ENCODE data around the gene TBL3.

Gene TBL3

DNA sequence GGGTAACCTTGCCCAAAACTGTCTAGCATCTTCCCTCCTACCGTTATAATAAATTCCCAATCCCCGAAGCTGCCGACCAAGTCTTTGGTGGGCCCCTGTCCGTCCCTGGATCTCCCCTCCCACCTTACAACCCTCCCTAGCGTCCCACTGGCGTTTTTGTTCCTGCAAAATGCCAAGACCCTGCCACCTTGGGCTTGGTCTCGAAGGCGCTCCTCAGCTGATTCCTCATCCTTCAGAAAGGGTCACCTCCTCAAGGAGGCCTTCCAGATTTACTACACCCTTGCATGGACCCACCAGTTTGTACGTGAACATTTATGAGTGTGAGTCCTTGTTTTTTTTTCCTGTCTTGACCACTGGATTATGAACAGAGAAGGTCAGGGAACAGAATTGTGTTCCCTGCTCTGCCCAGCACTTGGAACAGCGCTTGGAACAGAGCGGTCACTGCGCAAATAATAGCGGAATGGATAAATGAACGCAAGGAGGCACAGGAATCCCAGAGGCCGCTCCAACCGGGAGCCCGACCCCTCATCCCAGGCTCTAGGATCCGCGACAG lies 11.2 kb downstream of the TBL3 start:
- DNase-seq (ENCODE audit: low read depth) = no peak

DNA sequence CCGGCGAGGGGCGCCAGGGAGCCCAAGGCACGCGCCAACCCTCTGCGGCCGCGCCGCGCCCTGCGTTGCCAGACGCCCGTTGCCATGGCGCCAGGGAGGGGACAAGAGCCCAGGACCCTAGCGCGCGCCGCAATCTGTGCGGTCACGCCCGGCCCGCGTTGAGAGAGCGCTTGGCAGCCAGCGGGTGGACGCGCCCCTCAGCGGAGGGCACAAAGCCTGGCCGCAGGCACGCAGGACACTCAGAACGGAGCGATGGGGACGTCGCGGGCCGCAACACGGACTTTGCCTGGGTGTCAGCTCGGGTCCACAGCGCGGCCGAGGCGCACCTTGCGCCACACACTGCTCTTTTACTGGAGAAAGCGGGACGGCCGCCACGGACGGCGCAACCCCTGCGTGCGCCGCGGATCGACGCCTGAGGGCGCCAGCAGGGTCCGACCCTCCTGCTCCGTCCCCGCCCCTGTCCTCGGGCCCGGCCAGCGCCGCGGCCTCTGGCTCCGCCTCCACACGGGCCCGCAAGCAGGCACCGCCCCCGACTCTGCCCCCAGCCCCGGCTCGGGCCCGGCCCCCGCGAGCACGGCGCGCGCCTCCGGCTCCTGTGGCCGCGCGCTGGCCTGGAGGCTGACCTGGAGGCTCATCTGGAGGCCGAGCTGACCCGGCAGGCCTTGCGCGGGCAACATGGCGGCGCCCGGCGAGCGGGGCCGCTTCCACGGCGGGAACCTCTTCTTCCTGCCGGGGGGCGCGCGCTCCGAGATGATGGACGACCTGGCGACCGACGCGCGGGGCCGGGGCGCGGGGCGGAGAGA lies 11.9 kb downstream of the TBL3 start, which contains the start of gene GFER:
GFER (plus strand) TSS at position 650 of the 803 bp plus-strand sequence; CDS start at position 676, 26 bp downstream.
- DNase-seq (ENCODE audit: low read depth) = no peak

DNA sequence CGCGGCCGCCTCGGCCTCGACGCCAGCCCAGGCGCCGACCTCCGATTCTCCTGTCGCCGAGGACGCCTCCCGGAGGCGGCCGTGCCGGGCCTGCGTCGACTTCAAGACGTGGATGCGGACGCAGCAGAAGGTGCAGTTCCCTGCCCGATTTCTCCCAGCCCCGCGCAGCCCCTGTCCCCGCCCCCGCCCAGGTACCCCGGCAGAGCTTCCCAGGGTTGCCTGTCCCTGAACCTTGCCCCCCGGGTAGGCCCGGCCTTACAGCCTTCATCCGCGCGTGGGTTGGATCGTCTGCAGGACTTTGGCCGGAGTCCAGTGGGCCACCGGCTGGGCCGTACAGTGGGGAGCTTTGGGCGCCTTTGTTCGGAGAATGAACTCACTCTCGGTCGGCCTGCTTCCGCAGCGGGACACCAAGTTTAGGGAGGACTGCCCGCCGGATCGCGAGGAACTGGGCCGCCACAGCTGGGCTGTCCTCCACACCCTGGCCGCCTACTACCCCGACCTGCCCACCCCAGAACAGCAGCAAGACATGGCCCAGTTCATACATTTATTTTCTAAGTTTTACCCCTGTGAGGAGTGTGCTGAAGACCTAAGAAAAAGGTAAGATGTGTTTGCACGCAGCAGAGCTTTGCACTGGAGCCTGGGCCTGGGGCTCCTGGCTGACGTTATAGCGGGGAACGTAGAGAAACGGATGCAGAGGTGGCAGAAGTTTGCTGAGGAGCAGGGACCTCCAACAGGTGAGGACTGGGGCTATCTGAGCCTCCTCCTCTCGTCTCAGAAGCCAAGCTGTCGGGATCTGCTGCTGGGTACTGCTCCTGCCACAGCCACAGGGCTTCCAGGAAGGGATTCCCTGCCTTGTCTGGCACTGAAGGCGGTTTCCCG lies 12.7 kb downstream of the TBL3 start:
- no peak for DNase-seq (ENCODE audit: low read depth)

DNA sequence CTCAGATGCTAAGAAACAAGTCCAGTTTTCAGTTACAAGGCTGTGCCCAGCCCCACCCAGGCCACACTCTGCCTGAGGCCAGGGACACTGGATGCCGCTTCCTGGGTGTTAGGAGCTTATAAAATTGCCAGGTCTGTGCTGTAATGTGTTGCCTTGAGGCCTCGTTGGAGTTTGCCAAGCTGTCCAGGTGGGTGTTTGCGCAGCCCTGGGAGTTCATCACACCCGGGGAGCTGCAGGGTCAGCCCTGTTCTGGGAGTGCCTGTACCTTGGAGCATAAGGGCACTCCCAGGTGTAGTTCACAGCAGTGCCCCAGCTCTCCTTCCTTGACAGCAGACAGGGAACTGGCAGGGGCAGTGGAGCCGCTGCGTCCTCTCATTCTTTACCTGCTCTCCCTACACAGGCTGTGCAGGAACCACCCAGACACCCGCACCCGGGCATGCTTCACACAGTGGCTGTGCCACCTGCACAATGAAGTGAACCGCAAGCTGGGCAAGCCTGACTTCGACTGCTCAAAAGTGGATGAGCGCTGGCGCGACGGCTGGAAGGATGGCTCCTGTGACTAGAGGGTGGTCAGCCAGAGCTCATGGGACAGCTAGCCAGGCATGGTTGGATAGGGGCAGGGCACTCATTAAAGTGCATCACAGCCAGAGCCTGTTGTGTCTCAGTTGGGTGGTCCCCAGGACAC lies 13.8 kb downstream of the TBL3 start:
- DNase-seq (ENCODE audit: low read depth) = no peak

DNA sequence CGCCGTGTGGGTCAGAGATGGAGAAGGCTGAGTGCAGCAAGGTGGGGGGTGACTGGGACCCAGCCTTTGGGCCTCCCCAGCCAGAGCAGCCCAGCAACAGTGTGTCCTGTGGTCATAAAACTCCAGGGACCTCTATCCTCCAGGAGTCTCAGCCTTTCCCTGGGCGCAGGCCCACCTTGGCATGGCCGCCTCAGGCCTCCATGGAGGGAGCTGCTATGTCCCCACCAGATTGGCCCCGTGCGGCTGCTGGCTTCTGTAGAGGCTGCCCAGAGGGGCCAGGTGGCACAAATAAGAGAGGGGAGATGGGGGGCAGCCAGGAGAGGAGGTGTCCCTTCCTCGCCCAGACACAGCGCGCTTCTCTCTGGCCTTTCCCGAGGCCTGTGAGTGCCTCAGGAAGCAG lies 15.3 kb downstream of the TBL3 start:
- no peak for DNase-seq (ENCODE audit: low read depth)

DNA sequence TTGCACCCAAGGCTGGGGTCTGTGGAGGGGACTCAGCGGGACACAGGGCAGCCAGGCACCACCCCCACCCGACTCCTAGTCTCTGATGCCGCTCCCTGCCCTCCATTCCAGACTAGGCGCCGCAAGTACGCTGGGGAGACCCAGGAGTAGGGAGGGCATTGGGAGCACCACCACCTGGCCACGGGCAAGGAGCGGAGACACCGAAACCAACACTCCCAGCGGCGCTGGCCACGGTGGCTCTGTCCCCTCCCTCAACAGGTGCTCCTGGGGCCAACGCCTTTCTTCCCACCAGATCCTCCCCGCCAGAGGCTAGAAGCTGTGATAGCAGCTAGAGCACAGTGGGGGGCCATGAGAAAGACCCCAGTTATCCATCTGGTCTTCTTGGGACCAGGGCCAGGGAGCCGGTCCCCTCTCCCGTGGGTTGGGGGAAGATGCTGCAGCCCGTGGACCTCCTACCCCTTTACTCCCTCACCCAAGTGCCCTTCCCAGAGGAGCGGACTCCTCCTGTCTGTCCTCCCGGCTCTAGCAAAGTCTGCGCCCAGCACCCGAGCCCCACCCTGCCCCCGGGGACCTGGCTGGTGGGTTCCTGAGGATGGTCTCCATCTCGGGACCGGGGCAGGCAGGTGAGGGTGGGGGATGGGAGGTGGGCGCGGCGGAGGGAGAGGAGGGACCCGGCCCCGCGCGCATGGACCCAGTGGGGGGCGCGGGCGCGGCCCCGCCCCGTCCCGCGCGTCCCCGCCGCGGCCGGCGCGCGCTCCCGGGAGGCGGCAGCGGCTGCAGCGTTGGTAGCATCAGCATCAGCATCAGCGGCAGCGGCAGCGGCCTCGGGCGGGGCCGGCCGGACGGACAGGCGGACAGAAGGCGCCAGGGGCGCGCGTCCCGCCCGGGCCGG lies 17.6 kb downstream of the TBL3 start, which contains the start of gene SYNGR3:
SYNGR3 (plus strand) TSS at position 762 of the 892 bp plus-strand sequence. CDS start 133 bp downstream, outside the sequence.
- no peak for DNase-seq (ENCODE audit: low read depth)

DNA sequence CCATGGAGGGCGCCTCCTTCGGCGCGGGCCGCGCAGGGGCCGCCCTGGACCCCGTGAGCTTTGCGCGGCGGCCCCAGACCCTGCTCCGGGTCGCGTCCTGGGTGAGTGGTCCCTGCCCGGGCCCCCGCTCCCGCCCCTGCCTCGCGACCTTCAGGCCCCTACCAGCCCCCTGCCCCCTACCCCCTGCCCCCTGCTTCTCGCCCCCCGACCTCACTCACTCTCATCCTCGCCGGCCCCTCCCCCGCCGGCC lies 18.2 kb downstream of the TBL3 start:
- DNase-seq (ENCODE audit: low read depth) = no peak

DNA sequence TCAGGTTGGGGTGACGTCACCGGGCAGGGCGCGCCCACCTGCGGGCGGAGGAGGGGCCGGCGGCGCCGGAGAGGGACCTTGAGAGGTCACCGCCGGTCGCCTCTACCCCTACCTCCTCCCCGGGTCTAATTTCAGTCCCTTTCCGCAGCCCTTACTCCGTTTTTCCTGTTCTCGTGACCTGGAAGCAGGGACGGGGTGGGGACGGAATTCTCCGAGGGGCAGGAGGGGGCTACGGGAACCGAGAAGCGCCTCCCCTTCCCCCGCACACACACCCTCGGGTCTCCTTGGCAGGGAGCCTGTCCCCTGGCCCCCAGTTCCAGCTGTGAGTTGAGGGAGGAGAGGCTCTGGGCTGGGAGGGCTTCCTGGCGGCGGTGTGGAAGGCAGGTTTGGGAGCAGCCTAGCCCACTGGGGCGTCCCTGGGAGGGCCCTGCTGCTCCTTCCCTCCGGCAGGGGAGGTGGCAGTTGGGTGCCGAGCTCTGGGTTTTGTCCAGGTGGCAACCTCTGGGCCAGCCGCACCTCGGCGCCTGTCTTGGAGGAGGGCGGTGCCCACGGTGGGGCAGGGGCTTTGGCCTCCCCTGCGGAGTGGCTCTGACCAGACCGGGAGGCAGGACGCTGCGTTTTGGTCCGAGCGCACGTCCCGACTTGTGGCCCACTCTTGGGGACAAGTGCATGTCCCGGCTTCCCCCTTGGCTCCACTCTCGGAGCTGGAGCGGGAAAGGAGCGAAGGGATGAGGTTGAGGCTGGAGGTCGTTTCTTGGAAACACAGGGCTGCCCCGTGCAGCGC lies 18.7 kb downstream of the TBL3 start:
- DNase-seq (ENCODE audit: low read depth) = no peak

DNA sequence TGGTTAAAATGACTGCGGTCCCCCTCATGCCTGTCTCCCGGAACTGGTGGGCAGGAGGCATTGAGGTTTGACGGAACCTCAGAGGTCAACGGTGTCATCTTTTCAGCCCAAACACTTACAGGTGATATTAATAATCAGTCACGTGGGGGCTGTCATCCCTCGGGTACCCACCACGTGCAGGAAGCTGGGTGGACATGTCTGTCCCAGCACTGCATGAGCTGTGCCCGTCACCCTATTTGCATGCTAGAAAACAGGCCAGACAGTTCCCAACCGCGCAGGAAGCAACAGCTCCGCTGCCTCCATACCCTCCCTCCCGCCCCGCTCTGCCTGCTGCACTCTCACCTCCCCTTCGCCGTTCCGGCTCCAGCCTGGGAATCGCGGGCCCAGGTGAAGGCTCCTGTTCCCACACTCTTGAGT lies 19.3 kb downstream of the TBL3 start:
- DNase-seq (ENCODE audit: low read depth) = no peak

DNA sequence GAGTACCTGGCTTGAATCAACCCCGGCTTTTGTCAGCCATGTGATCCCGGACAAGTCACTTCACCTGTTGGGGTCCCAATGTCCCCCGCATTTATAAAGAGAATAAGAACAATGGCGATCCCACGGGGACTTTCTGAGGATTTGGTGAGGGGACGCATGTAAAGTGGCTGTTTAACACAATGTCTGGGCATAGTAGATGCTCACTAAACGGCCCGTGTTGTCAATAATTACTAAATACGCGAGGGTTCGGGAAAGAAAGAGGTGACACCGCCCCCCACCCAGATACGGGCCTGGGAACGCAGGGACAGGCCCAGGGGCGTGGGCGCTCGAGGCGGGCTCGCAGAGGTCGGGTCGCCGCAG lies 19.7 kb downstream of the TBL3 start:
- no peak for DNase-seq (ENCODE audit: low read depth)

DNA sequence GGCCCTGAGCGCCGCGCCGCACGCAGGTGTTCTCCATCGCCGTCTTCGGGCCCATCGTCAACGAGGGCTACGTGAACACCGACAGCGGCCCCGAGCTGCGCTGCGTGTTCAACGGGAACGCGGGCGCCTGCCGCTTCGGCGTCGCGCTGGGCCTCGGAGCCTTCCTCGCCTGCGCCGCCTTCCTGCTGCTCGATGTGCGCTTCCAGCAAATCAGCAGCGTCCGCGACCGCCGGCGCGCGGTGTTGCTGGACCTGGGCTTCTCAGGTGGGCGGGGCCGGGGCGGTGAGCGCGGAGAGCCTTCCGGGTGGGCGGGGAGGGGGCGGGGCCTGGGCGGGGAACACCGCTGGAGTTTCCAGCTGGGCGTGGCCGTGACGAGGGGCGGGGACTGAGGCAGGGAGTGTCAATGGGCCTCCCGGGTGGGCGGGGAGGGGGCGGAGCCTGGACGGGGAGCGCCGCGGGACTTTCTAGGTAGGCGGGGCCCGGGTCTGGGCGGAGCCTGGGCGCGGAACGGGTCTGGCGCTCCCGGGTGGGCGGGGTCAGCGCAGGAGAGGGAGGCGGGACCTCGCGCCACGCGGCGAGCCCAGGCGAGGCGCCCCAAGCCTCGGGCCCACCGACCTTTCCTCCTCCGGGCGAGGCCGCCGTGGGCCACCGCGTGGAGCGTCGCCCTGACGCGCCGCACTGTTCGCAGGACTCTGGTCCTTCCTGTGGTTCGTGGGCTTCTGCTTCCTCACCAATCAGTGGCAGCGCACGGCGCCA lies 20.3 kb downstream of the TBL3 start:
- DNase-seq (ENCODE audit: low read depth) = no peak

DNA sequence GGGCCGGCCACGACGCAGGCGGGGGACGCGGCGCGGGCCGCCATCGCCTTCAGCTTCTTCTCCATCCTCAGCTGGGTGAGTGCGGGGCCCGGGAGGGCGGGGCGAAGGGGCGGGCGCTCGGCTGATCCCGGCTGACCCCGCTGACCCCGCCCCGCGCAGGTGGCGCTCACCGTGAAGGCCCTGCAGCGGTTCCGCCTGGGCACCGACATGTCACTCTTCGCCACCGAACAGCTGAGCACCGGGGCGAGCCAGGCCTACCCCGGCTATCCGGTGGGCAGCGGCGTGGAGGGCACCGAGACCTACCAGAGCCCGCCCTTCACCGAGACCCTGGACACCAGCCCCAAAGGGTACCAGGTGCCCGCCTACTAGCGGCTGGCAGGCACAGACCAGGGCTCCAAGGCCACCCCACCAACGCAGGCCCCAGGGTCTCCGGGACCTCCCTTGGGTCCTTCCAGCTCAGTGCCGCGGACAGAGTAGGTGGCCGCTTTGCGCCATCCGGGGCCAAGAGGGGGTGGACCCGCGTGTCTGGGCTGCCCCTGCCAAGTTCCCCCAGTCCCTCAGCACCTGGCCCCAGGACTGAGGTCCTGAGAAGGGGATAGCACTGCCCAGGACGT lies 21.0 kb downstream of the TBL3 start:
- DNase-seq (ENCODE audit: low read depth) = no peak

DNA sequence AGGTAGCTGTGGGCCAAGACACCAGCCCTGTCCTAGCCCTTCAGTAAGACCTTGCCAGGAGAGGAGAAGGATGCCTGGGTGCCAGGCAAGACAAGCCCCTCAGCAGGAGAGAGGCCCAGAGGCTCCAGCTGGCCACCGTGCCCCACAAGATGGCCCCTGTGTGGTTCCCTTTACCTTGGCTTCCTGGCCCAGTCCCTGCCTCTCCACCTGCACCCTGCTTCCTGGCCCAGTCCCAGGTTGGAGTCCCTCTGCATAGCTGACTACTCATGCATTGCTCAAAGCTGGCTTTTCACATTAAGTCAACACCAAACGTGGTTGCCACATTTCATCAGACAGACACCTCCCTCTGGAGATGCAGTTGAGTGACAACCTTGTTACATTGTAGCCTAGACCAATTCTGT lies 21.9 kb downstream of the TBL3 start:
- no peak for DNase-seq (ENCODE audit: low read depth)

DNA sequence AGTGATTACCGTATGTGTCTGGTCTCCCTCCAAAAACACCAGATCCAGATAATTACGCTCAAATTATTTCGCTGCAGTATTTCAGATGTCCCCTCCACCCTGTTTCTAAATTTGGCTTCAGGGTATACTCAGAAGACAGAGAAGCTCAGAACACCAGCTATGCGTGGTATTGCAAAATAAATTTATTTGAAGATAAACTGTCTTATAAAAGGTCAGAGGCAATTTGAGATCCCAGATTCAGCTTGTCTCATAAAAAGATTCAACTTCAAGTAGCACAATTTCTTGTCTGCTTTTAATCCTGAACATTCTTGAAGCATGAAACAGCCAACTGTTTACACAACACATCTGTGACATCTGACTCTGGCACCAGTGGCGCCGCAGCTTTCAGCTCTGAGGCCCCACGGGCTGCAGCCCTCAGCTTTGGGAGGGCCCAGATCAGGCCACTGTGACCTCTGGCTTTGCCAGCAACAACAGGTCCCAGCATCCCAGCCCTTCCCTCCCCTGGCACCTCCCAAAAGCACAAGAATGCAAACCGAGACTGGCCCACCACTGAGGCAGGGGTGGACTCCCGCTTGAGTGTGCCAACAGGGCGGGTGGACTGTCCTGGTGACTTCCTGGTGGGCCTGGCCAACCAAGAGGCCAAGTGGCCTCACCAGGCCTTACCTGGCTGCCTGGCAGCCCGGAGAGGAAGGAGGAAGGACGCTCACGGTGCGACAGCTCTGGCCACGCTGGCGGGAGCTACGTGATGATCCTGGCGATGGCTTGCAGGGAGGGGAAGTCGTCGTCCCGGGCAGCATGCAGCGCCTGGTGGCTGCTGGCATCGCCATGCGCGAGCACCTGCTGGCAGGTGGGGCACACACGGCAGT lies 25.9 kb downstream of the TBL3 start:
- no peak for DNase-seq (ENCODE audit: low read depth)

DNA sequence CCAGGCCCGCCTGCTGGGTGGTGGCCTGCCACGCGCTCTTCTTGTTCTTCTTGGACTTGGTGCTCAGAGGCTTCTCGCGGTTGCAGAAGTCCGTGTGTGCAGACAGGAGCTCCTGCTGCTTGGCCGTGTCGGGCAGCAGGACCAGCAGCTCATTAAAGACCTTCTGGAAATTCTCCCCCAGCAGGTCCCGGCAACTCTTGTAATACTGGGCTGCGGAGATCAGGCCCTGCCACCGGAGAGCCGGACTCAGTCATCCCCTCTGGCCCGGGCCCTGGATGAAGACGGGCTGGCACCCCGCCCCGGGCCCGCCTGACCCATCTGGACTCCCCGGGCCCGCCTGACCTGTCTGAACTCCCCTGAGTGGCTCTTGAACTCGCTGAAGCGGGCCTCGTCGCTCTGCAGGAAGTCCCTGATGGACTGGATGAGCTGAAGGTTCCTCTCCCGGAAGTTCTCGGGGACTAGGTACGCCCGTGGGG lies 26.5 kb downstream of the TBL3 start:
- DNase-seq (ENCODE audit: low read depth) = no peak

DNA sequence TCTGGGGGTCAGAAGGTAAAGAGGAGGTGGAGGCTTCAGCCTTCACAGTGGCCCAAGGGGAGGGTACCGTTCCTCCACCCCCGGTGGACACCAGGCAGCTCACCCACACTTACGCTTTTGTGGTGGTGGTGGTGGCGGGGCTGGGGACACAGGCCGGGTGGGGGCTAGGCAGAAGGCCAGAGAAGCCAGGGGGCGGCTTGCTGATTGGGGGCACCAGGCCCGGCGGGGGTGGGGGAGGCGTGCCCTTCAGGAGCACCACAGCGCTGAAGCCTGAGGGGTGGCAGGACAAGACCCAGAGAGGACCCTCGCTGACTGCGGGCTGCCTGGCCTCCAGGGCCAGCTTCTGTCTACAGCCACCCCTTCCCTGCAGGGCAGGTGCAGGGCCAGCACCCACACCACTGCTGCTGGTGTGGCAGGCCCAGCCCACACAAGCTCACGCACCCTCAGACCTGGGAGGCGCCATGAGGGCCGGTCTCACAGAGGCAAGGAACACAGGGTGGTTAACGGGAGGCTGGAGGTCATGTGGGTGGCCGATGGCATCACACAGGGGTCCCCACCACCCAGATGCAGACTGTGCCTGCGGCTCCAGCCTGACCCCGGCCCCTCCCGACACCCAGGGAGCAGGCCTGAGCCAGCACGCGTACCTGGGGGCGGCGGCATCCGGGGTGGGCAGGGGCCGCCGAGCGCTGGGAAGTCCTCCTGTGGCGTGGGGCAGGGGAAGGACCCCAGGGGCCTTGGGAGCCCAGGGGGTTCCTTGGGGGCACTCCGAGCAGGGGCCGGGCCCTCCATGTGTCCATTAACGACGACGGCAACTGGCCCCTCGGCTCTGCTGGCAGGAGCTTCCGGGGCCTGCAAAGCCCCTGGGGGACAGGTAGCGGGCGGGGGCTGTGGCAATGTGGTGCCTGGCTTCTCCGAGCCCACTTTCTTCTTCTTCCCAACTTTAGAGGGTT lies 27.3 kb downstream of the TBL3 start:
- DNase-seq (ENCODE audit: low read depth) = no peak

DNA sequence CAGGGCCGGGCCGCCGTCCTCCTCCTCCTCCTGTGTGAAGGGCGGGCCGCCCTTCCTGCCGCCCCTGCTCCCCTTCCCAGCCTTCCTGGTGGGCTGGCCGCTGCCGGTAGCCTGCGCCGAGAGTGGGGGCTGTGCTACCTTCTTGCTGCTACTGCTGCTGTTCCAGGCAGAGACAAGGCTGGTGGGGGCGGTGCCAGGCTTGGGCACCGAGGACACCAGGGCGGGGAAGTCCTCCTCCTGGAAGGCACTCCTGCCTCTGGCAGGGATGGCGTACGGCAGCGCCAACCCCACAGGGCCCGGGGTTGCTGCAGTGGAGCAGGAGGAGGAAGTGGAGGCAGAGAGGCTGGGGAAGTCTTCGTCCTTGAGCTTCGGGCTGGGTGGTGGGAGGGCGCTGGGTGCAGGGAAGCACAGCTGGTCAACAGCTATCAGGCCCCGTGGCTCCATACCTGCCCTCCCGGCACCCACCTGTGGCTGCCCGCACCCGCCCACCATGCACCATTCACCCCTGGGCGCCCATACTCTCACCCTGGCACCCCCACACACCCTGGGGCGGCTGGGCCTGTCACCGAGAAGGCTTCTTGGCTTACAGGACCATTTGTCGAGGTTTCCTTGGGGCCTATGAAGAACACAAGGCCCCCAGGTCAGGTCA lies 28.1 kb downstream of the TBL3 start:
- no peak for DNase-seq (ENCODE audit: low read depth)

All from HS-27A (cell line).